Loucy (cell line): ENCODE data around the gene SLC39A3.

Source experiments
- EZH2phosphoT487 ChIP-seq: fragments of 200-600 bp; IDR thresholded peaks from 2 replicates; pipeline ENCODE4 v1.6.1; 2018; ENCODE audit warnings: antibody characterized with exemption, mild to moderate bottlenecking, moderate library complexity, borderline replicate concordance
- TF ChIP-seq, protein P1 (sequence below): fragments of 200-600 bp; sonication (generic); conservative IDR thresholded peaks from 2 replicates; pipeline ENCODE4 v1.5.1; 2014; ENCODE audit warnings: mild to moderate bottlenecking, antibody characterized with exemption, low read length

DNA sequence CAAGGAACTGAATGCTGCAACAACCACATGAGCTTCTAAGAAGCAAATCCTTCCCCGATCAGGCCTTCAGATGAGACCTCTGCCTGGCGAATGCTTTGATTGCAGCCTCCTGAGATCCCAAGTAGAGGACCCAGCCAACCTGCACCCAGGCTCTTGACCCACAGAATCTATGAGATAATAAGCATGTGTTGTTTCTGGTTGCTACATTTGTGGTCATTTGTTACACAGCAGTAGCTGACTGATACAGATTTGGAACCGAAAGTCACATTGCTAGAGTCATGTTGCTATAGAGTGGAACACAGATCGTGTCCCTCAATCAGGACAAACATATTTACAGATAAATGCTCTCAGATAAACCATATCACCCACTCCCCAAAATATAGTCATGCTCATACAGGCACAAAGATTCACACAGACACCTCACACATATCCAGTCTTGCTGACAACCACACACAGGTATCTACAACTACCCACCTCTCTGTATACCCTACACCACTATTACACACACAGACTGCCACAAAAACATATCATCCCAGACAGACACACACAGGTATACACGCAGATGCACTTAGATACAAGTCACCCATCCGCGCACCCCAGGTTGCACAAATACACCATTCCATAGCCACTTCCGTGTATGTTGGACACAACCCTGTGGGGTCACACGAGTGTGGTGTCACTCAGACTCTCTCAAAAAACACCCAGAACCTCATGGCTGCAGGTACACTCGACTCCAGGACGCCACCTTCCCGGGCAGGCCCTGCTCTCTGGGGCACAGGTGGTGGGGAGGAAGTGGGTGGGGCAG lies 24.1 kb downstream of the SLC39A3 start:
- TF ChIP-seq, protein P1, sequence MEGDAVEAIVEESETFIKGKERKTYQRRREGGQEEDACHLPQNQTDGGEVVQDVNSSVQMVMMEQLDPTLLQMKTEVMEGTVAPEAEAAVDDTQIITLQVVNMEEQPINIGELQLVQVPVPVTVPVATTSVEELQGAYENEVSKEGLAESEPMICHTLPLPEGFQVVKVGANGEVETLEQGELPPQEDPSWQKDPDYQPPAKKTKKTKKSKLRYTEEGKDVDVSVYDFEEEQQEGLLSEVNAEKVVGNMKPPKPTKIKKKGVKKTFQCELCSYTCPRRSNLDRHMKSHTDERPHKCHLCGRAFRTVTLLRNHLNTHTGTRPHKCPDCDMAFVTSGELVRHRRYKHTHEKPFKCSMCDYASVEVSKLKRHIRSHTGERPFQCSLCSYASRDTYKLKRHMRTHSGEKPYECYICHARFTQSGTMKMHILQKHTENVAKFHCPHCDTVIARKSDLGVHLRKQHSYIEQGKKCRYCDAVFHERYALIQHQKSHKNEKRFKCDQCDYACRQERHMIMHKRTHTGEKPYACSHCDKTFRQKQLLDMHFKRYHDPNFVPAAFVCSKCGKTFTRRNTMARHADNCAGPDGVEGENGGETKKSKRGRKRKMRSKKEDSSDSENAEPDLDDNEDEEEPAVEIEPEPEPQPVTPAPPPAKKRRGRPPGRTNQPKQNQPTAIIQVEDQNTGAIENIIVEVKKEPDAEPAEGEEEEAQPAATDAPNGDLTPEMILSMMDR: no peak
- no peak for TF ChIP-seq EZH2phosphoT487
